Measurements from ENCODE around the gene USP12.
"Not testable (repeated sequence)": the region's sequence is repeated elsewhere in the genome, so short reads cannot be mapped to it uniquely, and the experiment has no call there.

Gene USP12

DNA sequence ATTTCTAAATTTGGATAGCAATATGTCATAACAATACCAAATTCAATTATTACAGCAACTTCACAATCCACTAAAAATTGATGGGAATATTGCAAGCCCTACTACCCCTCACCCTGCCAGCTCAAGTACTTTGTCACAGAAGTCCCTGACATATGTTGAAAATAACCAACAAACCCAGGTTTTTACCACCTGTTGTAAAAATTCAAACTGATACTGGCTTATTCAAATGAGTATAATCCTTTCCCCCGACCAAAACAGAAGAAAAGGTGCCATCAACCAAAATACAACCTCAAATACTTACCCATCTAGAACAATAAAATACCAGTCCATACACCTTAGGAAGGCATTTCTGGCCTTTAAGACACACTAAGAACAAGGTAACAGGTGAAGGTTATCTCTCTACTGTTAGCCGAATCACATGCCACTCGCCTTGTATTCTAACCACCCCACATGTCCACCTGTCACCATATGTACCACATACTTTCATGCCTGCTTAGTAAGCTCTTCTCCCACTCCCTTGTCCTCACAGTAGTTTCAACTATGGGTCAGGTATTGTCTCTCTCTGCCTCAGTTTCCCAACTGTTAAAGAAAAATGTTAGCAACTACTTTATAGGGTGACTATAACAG lies 53.1 kb downstream of the USP12 start:
- no peak for DNase-seq

DNA sequence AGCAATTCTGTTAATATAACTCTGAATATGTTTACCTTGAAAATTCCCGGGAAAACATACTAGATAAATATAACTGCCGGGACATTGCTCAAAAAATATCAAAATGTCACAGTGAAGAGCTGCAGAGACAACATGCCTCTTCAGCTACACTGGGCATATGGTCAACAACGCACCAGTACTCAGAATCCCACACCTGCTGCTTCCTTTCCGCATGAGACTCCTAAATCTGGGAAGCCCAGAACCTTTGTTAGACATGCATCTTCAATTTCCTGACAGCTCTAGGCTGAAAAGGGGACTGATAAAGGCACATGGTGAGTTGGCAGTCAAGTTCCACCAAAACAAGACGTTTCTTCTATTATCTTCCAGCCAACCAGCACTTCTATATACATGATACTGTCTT lies 53.7 kb downstream of the USP12 start:
- DNase-seq = no peak

- no peak for DNase-seq
Observed at GRCh38 chr13:27117158-27117557, 54.5 kb downstream of the USP12 start.

GRCh38 chr13:27113436-27113835 lies 58.2 kb downstream of the USP12 start:
- no peak for DNase-seq

GRCh38 chr13:27112006-27112405 lies 59.6 kb downstream of the USP12 start:
- DNase-seq = no peak

GRCh38 chr13:27110056-27110746 lies 61.4 kb downstream of the USP12 start:
- DNase-seq = no peak

DNA sequence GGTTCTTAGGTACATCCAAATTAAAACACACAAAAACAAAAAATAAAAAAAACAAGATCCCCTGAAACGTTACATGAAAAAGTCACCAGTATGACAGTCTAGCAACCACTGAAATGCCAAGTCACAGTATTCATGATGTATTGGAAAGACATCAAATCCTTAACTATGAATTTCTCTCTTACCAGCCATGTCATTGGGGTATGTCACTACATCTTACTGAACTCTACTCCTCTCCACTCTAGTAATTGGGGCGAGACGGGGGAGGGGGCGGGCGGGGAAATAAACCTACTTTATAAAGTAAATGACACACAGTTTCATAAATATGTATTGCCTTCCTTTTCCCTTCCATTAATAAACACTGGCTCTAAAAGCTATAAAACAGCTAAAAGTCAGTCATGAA lies 65.5 kb downstream of the USP12 start:
- no peak for DNase-seq

GRCh38 chr13:27104606-27105005 lies 67.0 kb downstream of the USP12 start:
- no peak for DNase-seq

DNA sequence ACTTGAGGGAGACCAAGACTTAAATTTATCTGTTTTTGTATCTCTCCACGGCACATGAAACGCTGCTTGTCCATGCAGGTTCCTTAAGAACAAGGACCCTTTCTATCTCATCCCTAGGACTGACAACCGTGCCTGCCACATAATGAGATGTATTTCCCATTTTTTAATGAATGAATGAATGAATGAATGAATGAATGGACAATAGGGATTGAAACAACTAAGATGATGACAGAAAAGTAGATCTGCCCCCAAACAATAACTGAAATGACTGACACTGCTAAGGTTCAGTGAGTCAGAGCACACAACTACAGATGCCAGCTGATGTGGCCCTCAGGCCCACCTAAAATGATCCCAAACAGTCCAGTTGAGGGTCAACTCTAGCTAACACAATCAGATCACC lies 69.8 kb downstream of the USP12 start:
- no peak for DNase-seq

DNA sequence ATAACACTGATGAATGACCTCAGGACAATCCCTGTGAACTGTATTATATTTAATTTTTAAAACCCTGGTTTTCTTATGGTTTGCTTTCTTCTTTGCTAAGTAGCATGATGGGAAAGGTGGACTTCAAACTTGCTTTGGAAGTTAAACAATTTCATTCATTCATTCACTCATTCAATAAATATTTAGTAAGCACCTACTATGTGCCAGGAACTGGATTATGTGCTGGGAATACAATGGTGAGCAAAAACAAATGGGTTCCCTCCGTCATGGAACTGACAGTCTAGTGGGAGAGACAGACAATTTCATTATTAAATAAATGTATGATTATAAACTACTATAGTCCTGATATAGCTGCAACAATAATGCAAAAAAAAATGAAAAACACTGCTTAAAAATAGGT lies 70.3 kb downstream of the USP12 start:
- no peak for DNase-seq

GRCh38 chr13:27097691-27098090 lies 73.9 kb downstream of the USP12 start:
- no peak for DNase-seq

- DNase-seq = no peak
Observed at GRCh38 chr13:27091451-27091850, 80.2 kb downstream of the USP12 start.

GRCh38 chr13:27088619-27089018 lies 83.0 kb downstream of the USP12 start:
- DNase-seq = no peak

- no peak for DNase-seq
Observed at GRCh38 chr13:27086599-27087265, 84.9 kb downstream of the USP12 start.

DNA sequence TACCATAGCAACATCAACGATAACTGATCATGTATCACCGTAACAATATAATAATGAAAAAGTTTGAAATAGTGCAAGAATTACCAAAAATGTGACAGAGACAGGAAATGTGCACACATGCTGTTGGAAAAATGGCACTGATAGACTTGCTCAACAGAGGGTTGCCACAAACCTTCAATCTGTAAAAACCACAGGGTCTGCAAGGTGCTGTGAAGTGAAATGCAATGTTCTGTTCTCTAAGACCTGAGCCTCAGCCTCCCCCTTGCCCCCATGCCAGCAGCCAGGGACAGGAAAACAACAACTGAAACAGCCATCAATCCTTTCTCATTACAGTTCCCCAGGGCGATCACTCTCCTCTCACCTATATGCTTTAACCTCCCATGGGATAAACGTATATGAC lies 88.4 kb downstream of the USP12 start:
- DNase-seq = no peak

- DNase-seq = no peak
Observed at GRCh38 chr13:27081893-27082679, 89.5 kb downstream of the USP12 start.

DNA sequence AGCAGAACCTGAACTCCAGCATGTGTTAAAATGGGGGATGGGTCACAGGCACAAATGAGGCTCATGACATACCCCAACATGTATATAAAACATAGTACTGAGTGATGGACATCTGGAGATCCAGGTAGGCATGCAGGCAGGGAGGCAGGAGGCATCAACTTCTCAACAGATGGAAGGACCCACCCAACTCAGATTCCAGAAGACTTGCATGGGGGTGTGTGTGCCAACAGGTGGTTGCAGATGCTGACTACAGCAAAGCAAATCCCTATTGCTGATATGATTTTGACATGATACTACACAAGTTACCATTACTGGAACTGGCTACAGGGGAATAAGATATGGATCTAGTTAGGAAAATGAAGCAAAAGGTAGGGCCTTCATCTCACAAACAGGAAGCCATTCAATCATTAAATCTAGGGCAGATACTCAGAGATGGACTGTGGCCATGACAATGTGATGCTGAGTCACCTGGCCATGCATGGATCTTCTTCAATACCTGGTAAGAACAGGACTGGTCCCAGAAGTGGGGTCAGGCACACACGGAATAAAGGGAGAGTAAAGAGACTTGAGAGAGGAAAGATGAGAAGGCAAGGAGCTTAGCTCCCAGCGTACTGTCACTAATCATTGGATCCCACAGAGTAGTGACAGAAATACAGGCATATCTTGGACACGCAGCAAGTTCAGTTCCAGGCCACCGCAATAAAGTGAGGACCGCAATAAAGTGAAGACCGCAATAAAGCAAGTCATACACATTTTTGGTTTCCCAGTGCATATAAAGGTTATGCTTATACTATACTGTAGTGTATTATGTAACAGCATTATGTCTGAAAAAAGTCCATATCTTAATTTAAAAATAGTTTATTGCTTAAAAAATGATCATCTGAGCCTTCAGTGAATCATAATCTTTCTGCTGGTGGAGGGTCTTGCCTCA lies 91.3 kb downstream of the USP12 start:
- no peak for DNase-seq

DNA sequence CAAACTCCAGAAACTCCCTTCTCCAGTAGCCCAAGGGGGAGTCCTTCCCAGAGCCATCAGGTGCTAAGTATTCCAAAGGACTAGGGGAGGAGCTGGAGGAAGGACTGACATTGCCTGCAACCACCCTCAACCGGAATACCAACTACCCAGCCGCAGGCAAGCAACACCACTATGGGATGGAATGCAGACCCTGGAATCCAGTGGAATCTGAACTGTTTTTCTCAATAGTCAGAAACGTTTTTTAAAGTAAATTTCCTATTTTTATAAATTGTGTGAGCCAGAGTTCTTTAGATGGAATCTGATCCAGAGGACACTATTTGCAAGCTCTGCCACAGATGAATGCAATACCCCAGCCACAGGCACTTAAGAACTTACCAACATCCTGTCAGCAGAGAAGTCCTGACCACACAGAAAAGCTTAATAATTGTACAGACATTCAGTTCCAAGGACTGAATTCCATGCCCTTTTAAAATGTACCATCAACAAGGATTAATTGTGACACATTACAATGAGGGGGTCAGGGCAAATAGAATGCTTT lies 92.1 kb downstream of the USP12 start:
- no peak for DNase-seq

- no peak for DNase-seq
Observed at GRCh38 chr13:27077451-27077850, 94.2 kb downstream of the USP12 start.

- no peak for DNase-seq
Observed at GRCh38 chr13:27076421-27076820, 95.2 kb downstream of the USP12 start.

GRCh38 chr13:27073186-27073585 lies 98.4 kb downstream of the USP12 start:
- DNase-seq = no peak

DNA sequence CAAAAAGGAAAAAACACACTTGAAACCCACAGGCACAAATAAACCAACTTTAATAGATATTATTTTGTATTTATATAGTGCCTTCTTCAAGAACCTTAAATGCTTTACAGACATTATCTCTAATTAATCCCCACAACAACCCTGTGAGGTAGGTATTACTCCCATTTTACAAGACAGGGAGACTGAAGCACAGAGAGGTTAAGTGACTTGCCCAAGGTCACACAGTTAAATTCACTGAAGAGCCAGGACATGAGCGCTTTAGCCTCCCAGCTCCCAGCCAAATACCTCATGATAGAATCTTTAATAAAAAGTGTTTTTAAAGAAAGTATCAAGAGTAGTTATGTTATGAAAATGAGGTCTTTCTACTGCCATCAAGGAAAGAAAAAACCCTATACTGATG lies 105.5 kb downstream of the USP12 start:
- DNase-seq = not testable (repeated sequence)
